Eye (tissue), 1 donor: ENCODE measurements around the gene PIP4K2A.
"Not testable (repeated sequence)": the region's sequence is repeated elsewhere in the genome, so short reads cannot be mapped to it uniquely, and the experiment has no call there.

Experiments used
- DNase-seq: peaks from one replicate; pipeline ENCODE4 v3.0.0-alpha.2; 2015

The PIP4K2A gene

GRCh38 chr10:22714479-22715289 is at the start of gene PIP4K2A:
Gene PIP4K2A (minus strand): TSS chr10:22714578. CDS start chr10:22714326, 252 bp downstream.
- DNase-seq: peak; percentile 83

GRCh38 chr10:22761569-22762220 is 47.3 kb upstream of the PIP4K2A start:
- no peak for DNase-seq

- DNase-seq: no peak
Observed at GRCh38 chr10:22760025-22760424, 45.6 kb upstream of the PIP4K2A start.

GRCh38 chr10:22758867-22759266 is 44.5 kb upstream of the PIP4K2A start:
- no peak for DNase-seq

GRCh38 chr10:22754296-22754695 is 39.9 kb upstream of the PIP4K2A start:
- DNase-seq: no peak

GRCh38 chr10:22753786-22754185 is 39.4 kb upstream of the PIP4K2A start:
- DNase-seq: no peak

GRCh38 chr10:22752272-22752889 is 38.0 kb upstream of the PIP4K2A start:
- DNase-seq: no peak

GRCh38 chr10:22750131-22750530 is 35.8 kb upstream of the PIP4K2A start:
- no peak for DNase-seq

GRCh38 chr10:22744858-22745257 is 30.5 kb upstream of the PIP4K2A start:
- DNase-seq: not testable (repeated sequence)

- DNase-seq: no peak
Observed at GRCh38 chr10:22742678-22743077, 28.3 kb upstream of the PIP4K2A start.

GRCh38 chr10:22741631-22742030 is 27.3 kb upstream of the PIP4K2A start:
- not testable (repeated sequence) for DNase-seq

- DNase-seq: no peak
Observed at GRCh38 chr10:22740180-22740579, 25.8 kb upstream of the PIP4K2A start.

- no peak for DNase-seq
Observed at GRCh38 chr10:22737587-22737986, 23.2 kb upstream of the PIP4K2A start.

- no peak for DNase-seq
Observed at GRCh38 chr10:22736134-22736533, 21.8 kb upstream of the PIP4K2A start.

GRCh38 chr10:22733992-22734391 is 19.6 kb upstream of the PIP4K2A start:
- DNase-seq: no peak

GRCh38 chr10:22727663-22728062 is 13.3 kb upstream of the PIP4K2A start:
- no peak for DNase-seq

- no peak for DNase-seq
Observed at GRCh38 chr10:22727112-22727511, 12.7 kb upstream of the PIP4K2A start.

GRCh38 chr10:22724773-22725172 is 10.4 kb upstream of the PIP4K2A start:
- no peak for DNase-seq

- DNase-seq: no peak
Observed at GRCh38 chr10:22723783-22724182, 9.4 kb upstream of the PIP4K2A start.

GRCh38 chr10:22723343-22723779 is 9.0 kb upstream of the PIP4K2A start:
- no peak for DNase-seq

- DNase-seq: no peak
Observed at GRCh38 chr10:22722626-22723169, 8.3 kb upstream of the PIP4K2A start.

GRCh38 chr10:22720667-22721066 is 6.3 kb upstream of the PIP4K2A start:
- DNase-seq: no peak

GRCh38 chr10:22719406-22720042 is 5.1 kb upstream of the PIP4K2A start:
- no peak for DNase-seq
